GM19023 (cell line): ENCODE results near the gene SUSD4.
"Not testable (repeated sequence)": the region's sequence is repeated elsewhere in the genome, so short reads cannot be mapped to it uniquely, and the experiment has no call there.

Experiments used
- ATAC-seq: cut with Tn5 transposase; IDR thresholded peaks from one replicate; pipeline ENCODE4 v1.9.1; 2021; ENCODE audit warnings: mild to moderate bottlenecking, moderate library complexity; ENCODE audit not compliant: unreplicated experiment

Gene SUSD4

DNA sequence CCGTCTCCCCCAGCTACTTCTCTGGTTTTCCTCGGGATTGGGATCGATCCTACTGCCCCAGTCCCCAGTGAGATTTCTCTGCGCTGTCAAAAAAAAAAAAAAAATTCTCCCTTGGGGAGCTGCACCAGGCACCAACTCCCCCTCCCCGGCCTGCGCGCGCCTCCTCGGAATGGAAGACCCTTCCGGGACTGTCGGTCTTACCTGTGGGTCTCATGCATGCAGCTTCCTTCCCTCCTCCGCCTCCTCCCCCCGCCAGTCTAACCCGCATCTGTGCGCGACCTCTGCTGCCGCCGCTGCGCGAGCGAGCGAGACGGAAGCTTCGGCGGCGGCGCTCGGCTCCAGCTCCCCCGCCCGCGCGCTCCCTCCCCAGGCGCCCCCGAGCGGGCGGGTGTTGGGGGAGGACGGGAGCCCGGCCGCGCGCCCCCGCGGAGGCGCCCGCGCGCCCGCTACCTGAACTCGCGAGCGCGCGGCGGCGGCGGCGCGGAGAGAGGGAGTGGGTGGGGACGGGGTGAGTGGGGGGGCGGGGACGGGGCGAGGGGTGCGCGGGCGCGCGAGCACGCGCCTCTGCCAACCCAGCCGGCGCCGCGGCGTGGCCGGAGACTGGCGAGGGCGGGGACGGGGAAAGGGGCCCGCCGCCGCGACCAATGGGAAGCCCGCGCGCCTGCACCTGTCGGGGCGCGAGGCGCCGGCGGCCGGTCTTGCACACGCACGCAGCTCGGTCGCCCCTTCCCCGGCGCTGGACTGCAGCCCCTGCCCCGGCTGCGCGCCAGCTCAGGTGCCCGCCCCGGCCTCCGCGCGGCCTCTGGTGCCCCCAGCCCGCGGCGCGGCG lies at the start of gene SUSD4:
Gene SUSD4 (minus strand): TSS at position 321 of the 829 bp plus-strand sequence. CDS start 751 bp downstream, outside the sequence.
- ATAC-seq: peak; percentile 55

- ATAC-seq: no peak
Measured at GRCh38 chr1:223413216-223413615, 49.2 kb upstream of the SUSD4 start.

GRCh38 chr1:223411710-223412109 lies 47.7 kb upstream of the SUSD4 start:
- ATAC-seq: no peak

GRCh38 chr1:223411309-223411708 lies 47.3 kb upstream of the SUSD4 start:
- no peak for ATAC-seq

- no peak for ATAC-seq
Measured at GRCh38 chr1:223410036-223410435, 46.1 kb upstream of the SUSD4 start.

DNA sequence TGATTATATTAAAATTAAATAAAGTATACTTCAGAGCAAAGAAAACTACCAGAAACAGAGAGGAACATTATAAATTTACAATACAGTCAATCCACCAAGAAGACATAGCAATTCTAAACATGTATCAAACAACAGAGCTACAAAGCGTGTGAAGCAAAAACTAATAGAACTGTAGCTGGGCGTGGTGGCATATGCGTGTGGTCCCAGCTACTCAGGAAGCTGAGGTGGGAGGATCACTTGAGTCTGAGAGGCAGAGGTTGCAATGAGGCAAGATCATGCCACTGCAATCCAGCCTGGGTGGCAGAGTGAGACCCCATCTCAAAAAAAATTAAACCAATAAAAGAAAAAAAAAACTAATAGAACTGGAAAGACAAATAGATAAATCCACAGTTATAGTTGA lies 41.5 kb upstream of the SUSD4 start:
- no peak for ATAC-seq

DNA sequence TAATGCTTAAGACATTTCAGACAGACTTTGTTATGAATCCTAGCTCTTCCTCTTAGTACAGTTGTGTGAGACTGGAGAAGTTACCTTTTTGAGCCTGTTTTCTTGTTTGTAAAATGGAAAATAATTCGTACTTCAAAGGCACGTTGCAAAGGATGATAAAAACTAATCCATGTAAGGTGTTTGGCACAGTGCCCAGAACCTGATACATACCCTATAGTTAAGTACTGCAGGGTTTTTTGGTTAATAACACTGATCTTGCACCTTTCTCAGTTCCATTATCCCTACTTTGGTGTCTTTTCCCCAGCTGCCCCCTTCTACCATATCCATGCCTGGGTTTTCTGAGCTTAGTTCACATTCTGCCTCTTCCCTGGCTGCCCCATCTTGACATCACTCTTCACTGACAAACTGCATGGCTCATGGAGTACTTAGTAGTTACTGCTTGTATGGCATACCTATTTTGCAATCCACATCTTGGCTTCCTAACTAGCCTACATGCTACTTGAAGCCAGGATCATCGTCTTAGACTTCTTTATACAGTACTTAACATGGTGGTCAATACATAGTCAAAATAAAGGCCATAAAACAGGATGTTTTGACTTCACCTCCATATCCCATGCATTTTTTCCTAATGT lies 39.3 kb upstream of the SUSD4 start:
- ATAC-seq: no peak

DNA sequence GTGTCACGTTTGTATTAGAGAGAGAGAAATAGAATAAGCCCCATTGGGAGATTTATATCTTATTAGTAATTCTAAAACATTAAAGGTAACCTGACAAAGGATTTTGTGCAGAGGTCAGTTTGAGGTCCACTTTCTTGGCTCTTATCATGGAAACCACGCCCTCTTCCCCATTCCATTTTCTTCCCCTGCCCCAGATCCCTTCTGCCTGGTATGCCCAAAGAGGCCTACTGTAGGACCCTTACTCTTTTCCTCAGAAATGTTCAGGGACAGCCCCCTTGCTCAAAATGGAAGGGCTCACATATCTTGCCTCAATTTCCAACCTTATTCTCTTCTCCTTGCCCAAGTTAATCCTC lies 38.8 kb upstream of the SUSD4 start:
- no peak for ATAC-seq

GRCh38 chr1:223401873-223402789 lies 38.2 kb upstream of the SUSD4 start:
- no peak for ATAC-seq

GRCh38 chr1:223399393-223399792 lies 35.4 kb upstream of the SUSD4 start:
- ATAC-seq: not testable (repeated sequence)

DNA sequence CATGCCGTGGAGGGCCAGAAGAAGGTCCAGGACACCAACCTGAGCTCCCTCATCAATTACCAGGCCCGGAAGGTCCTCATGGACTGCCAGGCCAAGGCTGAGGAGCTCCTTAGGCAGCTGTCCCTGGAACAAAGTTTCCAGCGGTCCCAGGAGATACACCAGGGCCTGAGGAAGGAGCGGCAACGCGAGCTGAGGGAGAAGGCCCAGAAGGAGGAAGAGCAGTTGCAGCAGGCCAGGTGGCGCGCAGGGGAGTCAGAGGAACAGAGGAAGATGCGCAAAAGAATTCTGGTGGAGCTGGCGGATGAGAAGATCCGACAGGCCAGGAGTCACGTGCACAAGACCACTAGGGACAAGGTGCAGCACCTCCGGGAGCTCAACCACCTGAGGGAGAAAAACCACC lies 30.7 kb upstream of the SUSD4 start:
- ATAC-seq: no peak

- ATAC-seq: no peak
Measured at GRCh38 chr1:223394242-223394641, 30.3 kb upstream of the SUSD4 start.

DNA sequence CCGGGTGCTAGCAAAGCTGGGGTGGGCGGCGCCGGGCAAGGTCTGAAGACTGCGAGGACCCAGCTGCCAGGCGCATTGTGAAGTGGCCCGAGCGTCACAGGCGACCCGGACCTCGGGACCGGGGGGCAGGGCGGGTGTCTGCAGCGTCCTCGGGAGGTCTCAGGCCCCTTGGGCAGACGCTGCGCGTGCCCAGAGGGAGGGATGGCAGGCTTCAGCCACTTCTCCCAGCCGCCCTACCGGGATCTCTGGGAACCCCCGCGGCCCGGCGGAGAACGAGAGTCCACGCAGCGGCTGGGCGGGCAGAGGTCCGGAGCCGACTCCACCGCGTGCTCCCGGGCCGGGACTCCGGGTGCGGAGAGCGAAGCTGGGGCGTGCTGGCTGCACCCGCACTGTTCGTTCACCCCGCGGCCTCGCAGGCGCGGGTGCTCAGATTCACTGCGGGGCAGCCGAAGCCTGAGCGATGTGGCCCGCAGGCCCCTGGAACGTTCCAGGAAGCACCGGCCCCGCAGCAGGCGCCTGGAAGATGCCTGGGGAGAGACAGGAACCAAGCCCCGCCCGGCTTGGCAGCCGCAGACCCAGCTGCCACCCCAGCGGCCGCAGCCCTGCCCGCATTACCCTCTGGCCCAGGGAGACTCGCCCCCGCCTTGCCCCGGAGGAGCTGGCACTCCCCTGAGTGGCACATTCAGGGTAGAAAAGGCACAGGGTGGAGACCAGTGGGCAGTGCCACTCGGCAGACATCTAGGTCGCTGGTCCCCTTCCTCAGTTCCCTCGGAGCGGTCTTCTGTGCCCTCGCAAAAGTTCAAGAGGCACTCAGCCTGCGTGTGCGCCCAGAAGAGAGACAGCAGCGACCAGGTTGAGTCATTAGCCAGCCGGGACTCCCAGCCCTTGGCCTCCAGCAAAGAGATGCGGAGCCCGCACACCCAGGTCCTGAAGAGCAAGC lies 29.6 kb upstream of the SUSD4 start, which contains the start of gene CCDC185:
Gene CCDC185 (plus strand): TSS at position 141 of the 940 bp plus-strand sequence. CDS start 61 bp downstream, at position 202.
- no peak for ATAC-seq

- ATAC-seq: no peak
Measured at GRCh38 chr1:223390618-223391017, 26.6 kb upstream of the SUSD4 start.

DNA sequence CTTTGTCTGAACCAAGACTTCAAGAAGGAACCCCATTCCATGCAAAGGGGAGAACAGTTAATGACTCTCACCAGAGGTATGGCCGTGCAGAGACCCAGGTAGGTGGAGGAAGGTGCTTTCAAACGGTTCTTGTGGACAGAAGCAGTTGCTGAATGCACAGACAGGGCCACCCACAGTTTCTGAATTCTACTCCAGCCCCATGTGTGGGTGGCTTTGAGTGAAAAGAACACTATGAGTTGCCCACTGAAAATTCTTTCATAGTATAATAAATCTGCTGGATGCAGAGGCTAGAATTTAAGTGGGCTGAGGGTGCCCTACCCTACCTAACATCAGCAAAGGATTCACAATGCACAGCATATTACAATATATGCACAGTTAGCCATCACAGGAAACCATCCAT lies 22.0 kb upstream of the SUSD4 start:
- ATAC-seq: no peak

GRCh38 chr1:223378754-223379153 lies 14.8 kb upstream of the SUSD4 start:
- ATAC-seq: no peak

- ATAC-seq: no peak
Measured at GRCh38 chr1:223374064-223374610, 10.2 kb upstream of the SUSD4 start.

- ATAC-seq: no peak
Measured at GRCh38 chr1:223364685-223365382, 858 bp upstream of the SUSD4 start.
